ENCODE results near the gene PRR36. TPM values are rescaled to one million over a fixed set of nuclear protein-coding genes. Genes with fewer than 3 reads are reported as not detected.
A peak's percentile ranks its signal among the peaks of the same experiment; 100 is the strongest.

PRR36 gene
- total RNA-seq, 1 donor from 2014 or later = 0.13 TPM

- no peak for DNase-seq (ENCODE audit: low spot score)
- intact Hi-C loops (cut with DNase I) = loop anchor here (5.0 kb wide), 1 partner anchor 70 kb away; the partner anchor contains the start of gene MAP2K7
These were observed 41.4 kb downstream of the PRR36 start for GRCh38 chr19:7832781-7833180.

- intact Hi-C loops (cut with DNase I) = loop anchor here (5.0 kb wide), 1 partner anchor 70 kb away; the partner anchor contains the start of gene MAP2K7
- DNase-seq (ENCODE audit: low spot score) = no peak
These were observed 42.2 kb downstream of the PRR36 start for GRCh38 chr19:7832009-7832408.

GRCh38 chr19:7831452-7831851, 42.7 kb downstream of the PRR36 start:
- intact Hi-C loops (cut with DNase I) = loop anchor here (5.0 kb wide), 1 partner anchor 71 kb away; the partner anchor contains the start of gene MAP2K7
- DNase-seq (ENCODE audit: low spot score) = no peak

DNA sequence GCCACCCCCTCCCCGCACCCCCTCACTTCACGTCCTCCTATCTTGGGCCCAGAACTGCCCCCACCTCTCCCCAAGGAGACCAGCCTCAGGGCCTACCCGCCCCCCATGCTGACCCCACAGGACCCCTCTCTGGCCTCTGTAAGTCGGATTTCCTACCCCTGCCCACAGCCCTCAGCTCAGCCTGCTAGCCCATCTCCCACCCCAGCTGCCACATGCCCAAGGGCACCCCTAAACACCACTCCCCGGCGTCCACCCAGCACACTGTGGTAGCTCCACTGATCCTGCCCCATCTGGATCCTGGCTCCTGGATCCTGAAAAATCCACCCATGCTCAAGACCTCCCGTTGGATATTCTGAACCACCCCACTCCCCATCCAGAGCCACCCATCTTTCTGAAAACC, 43.4 kb downstream of the PRR36 start:
- intact Hi-C loops (cut with DNase I) = loop anchor here (5.0 kb wide), 1 partner anchor 71 kb away; the partner anchor contains the start of gene MAP2K7
- DNase-seq (ENCODE audit: low spot score) = no peak

GRCh38 chr19:7830272-7830771, 43.9 kb downstream of the PRR36 start:
- intact Hi-C loops (cut with DNase I) = loop anchor here (5.0 kb wide), 1 partner anchor 72 kb away; the partner anchor contains the start of gene MAP2K7
- no peak for DNase-seq (ENCODE audit: low spot score)

- DNase-seq (ENCODE audit: low spot score) = peak; percentile 99
- intact Hi-C loops (cut with DNase I) = loop anchor here (5.0 kb wide), 1 partner anchor 73 kb away; the partner anchor contains the start of gene MAP2K7
These were observed 44.5 kb downstream of the PRR36 start, which contains the start of gene EVI5L for GRCh38 chr19:7829561-7830271. TSS of gene EVI5L (plus strand) at chr19:7830218. CDS start at chr19:7846543, 16,325 bp downstream.

- intact Hi-C loops (cut with DNase I) = no loop called here
- DNase-seq (ENCODE audit: low spot score) = no peak
These were observed 45.0 kb downstream of the PRR36 start for GRCh38 chr19:7829166-7829520.

DNA sequence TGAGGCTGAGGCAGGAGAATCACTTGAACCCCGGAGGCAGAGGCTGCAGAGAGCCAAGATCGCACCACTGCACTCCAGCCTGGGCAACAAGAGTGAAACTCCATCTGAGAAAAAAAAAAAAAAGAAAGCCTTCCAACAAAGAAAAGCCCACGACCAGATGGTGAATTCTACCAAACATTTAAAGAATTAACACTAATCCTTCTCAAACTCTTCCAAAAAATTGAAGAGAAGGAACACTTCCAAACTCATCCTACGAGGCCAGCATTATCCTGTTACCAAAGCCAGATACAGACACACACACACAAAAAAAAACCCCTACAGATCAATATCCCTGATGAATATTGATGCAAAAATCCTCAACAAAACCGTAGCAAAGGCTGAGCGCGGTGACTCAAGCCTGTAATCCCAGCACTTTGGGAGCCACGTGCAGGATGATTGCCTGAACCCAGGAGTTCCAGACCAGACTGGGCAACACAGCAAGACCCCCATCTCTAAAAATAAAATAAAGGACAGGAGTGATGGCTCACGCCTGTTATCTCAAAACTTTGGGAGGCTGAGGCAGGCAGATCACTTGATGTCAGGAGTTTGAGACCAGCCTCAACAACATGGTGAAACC, 50.4 kb downstream of the PRR36 start:
- intact Hi-C loops (cut with DNase I) = no loop called here
- no peak for DNase-seq (ENCODE audit: low spot score)

DNA sequence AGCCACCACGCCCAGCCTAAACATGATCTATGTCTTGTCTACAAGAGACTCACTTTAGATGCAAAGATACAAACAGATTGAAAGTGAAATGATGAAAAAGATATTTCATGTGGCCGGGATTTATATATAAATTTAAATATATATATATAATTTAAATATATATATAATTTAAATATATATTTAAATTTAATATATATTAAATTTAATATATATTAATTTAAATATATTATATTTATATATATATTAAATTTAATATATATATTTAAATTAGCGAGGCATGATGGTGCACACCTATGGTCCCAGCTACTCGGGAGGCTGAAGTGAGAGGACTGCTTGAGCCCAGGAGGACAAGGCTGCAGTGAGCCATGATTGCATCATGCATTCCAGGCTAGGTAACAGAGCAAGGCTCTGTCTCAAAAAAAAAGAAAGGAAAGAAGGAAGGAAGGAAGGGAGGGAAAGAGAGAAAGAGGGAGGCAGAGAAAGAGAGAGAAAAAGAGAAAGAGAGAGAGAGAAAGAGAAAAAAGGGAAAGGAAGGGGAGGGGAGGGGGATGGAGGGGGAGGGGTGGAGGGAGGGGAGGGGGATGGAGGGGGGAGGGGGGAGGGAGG, 51.2 kb downstream of the PRR36 start:
- intact Hi-C loops (cut with DNase I) = no loop called here
- no peak for DNase-seq (ENCODE audit: low spot score)

- DNase-seq (ENCODE audit: low spot score) = no peak
- intact Hi-C loops (cut with DNase I) = no loop called here
These were observed 53.6 kb downstream of the PRR36 start for GRCh38 chr19:7820588-7820987.

- intact Hi-C loops (cut with DNase I) = no loop called here
- DNase-seq (ENCODE audit: low spot score) = no peak
These were observed 54.9 kb downstream of the PRR36 start for GRCh38 chr19:7819337-7819736.

DNA sequence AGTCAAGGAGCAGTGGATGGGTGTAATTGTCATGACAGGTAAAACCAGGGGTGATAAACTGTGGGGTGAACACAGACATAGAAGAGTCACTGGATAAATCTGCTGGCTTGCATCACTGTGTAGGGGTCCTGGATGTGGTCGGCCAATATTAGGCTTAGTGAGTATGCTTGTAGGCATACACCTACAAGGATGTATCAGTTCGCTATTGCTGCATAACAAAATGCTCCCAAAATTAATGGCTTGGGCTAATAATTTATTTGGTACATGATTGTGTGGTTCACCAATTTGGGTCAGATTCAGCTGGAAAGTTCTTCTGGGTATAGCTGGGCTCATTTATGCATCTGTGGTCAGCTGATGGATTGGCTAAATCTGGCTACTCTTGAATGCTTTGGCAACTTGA, 55.4 kb downstream of the PRR36 start:
- intact Hi-C loops (cut with DNase I) = no loop called here
- no peak for DNase-seq (ENCODE audit: low spot score)

Other genes with a start within 250 kb of the PRR36 start
- 21.8 TPM for gene XAB2, start 244.8 kb downstream of the PRR36 start, total RNA-seq
- gene PET100, start 244.6 kb downstream of the PRR36 start, total RNA-seq = 130 TPM
- not detected for gene PCP2, start 240.7 kb downstream of the PRR36 start, total RNA-seq
- 4.0 TPM for gene STXBP2, start 237.3 kb downstream of the PRR36 start, total RNA-seq
- 0.75 TPM for gene RETN, start 205.3 kb downstream of the PRR36 start, total RNA-seq
- gene MCEMP1, start 197.3 kb downstream of the PRR36 start, total RNA-seq = 0.54 TPM
- gene TRAPPC5, start 193.6 kb downstream of the PRR36 start, total RNA-seq = 77.0 TPM
- not detected for gene FCER2, start 172.3 kb downstream of the PRR36 start, total RNA-seq
- 0.92 TPM for gene CLEC4G, start 142.3 kb downstream of the PRR36 start, total RNA-seq
- 7.6 TPM for gene CD209, start 126.9 kb downstream of the PRR36 start, total RNA-seq
- not detected for gene CLEC4M, start 111.1 kb downstream of the PRR36 start, total RNA-seq
- 23.6 TPM for gene EVI5L, start 44.2 kb downstream of the PRR36 start, total RNA-seq
- gene LRRC8E, start 14.1 kb upstream of the PRR36 start, total RNA-seq = 0.30 TPM
- 28.6 TPM for gene MAP2K7, start 29.5 kb upstream of the PRR36 start, total RNA-seq
- gene TGFBR3L, start 40.4 kb upstream of the PRR36 start, total RNA-seq = 3.0 TPM
- gene SNAPC2, start 45.9 kb upstream of the PRR36 start, total RNA-seq = 12.3 TPM
- 0.24 TPM for gene CTXN1, start 51.7 kb upstream of the PRR36 start, total RNA-seq
- 82.6 TPM for gene TIMM44, start 69.3 kb upstream of the PRR36 start, total RNA-seq
- gene ELAVL1, start 131.3 kb upstream of the PRR36 start, total RNA-seq = 55.2 TPM
- gene CCL25, start 178.4 kb upstream of the PRR36 start, total RNA-seq = not detected

Data from cardiac septum (tissue), 1 donor.